ENCODE results near the gene RABL6. TPM values are rescaled to one million over a fixed set of nuclear protein-coding genes. Genes with fewer than 3 reads are reported as not detected.
"Not testable (repeated sequence)": the region's sequence is repeated elsewhere in the genome, so short reads cannot be mapped to it uniquely, and the experiment has no call there.

RABL6 gene
- total and polyA plus RNA-seq, 8 donors, result 49.5 to 80.8 (median 62.3) TPM

DNA sequence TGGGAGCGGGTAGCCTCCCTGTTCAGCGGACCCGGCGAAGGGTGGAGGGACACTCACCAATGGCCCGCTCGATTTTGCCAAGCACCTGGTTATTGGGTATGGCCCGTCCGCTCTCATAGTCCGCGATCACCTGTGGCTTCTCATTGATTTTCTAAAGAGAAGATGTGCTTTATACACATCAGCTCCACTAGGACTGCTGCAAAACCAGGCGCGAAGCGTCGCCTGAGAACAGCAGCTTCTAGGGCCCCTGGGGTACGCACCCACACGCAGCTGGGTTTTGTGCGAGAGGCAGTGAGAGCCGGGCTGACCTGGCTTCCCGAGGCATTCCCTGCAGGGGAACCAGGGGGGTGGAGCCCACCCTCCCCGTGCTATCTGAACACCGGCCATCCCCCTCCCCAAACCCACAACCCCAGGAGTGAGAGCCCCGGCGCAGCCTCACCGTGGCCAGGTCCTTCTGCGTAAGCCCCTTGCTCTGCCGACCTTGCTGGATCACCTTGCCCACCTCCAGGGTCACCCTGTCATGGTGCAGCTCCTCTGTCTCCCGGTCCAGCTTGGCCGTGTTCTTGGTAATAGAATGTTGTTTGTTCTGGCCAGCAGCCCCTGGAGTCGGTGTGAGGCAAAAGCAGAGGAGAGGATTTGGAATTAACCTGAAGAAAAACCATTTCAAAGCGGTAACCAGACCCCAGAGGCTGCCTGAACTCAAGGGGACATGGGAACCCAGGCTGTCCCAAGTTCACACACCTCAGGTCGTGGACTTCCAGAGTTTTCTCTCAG lies 55.3 kb downstream of the RABL6 start:
- H3K4me3 ChIP-seq, result no peak overlapping the region

GRCh38 chr9:136863623-136864273 lies 56.0 kb downstream of the RABL6 start:
- intact Hi-C loops (cut with DNase I), result no loop called here
- TF ChIP-seq, protein P1, sequence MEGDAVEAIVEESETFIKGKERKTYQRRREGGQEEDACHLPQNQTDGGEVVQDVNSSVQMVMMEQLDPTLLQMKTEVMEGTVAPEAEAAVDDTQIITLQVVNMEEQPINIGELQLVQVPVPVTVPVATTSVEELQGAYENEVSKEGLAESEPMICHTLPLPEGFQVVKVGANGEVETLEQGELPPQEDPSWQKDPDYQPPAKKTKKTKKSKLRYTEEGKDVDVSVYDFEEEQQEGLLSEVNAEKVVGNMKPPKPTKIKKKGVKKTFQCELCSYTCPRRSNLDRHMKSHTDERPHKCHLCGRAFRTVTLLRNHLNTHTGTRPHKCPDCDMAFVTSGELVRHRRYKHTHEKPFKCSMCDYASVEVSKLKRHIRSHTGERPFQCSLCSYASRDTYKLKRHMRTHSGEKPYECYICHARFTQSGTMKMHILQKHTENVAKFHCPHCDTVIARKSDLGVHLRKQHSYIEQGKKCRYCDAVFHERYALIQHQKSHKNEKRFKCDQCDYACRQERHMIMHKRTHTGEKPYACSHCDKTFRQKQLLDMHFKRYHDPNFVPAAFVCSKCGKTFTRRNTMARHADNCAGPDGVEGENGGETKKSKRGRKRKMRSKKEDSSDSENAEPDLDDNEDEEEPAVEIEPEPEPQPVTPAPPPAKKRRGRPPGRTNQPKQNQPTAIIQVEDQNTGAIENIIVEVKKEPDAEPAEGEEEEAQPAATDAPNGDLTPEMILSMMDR (IDR thresholded peaks at IDR 0.05), result no peak
- Histone ChIP-seq H3K36me3 (peaks cover 0 to 40% of the 10 kb centered on the region in 2 donors), H3K4me3 (no peak overlapping the region), H3K27me3 (no peaks in the 10 kb centered on the region), H3K27ac (no peak overlapping the region), H3K4me1 (peaks cover 9 to 29% of the 10 kb centered on the region in 2 donors), H3K9me3 (no peaks in the 10 kb centered on the region)
- DNase-seq, result peak in 2 of 4 donors; percentile 28 to 35
- no peak for ATAC-seq

More for the DNA sequence above, 55.3 kb downstream of the RABL6 start:
- intact Hi-C loops (cut with DNase I), result no loop called here
- H3K27me3 ChIP-seq, result no peaks in the 10 kb centered on the region
- TF ChIP-seq, protein P1 (IDR thresholded peaks at IDR 0.05), result no peak
- peaks cover 0 to 45% of the 10 kb centered on the region in 2 donors for H3K36me3 ChIP-seq
- no peak overlapping the region for H3K27ac ChIP-seq
- H3K4me1 ChIP-seq, result peaks cover 9 to 33% of the 10 kb centered on the region in 2 donors
- DNase-seq (peak in 2 of 4 donors; percentile 17 to 64), ATAC-seq (no peak)
- no peaks in the 10 kb centered on the region for H3K9me3 ChIP-seq

DNA sequence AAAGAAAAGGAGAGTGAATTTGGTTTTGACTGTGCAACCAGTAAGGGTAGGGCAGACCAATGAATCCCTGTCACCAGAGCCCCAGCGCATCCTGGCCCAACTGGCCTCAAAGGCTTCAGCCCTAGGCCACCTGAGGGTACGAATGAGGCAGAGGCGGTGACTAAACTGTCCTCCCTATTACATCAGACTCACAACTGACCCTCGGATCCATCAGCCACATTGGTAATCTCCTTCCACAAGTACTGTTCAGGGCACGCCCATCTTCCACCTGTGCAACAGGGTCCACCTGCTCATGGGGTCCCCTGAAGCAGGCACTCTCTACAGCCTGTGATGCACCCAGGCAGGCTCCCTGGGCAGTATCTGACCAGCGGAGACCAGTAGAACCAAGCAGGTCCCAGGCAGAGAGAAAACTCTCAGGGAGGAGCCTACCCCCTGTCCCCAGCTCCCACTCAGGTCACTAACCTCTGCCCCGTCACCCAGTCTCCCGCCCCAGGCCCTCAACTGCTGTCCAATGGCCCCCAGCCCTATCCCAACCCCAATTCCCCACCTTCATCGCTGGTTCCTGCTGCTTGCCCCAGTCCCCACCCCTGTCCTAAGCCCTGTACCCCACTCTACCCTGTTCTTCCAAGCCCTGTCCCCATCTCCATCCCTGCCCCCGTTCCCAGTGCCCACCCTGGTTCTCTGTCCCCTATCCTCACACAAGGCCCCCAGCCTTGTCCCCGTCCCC lies 57.5 kb downstream of the RABL6 start:
- intact Hi-C loops (cut with DNase I), result no loop called here
- no peak for ATAC-seq

DNA sequence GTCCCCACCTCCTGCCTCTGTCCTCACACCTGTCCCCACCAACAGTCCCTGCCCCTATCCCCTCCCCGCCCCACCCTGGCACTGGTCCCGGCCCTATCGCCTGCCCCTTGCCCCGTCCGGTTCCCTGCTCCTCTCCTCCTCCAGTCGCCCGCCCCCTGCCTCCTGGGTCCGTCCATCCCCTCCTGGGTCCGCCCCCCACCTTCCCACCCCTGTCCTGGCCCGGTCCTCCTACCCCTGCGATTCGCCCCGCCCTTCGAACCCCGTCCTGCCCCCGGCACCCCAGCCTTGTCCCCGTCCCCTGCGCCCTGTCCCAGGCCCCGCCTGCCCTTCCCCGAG lies 58.0 kb downstream of the RABL6 start:
- peak in 1 of 4 donors; percentile 47 for DNase-seq
- Histone ChIP-seq H3K27me3 (no peaks in the 10 kb centered on the region), H3K9me3 (no peaks in the 10 kb centered on the region), H3K4me3 (peak overlapping the region; percentile 67), H3K4me1 (peaks cover 9 to 22% of the 10 kb centered on the region in 2 donors), H3K36me3 (peaks cover 0 to 31% of the 10 kb centered on the region in 2 donors), H3K27ac (peak overlapping the region; percentile 26 to 83)
- peak; percentile 14 for ATAC-seq
- intact Hi-C loops (cut with DNase I), result no loop called here
- TF ChIP-seq, protein P1 (IDR thresholded peaks at IDR 0.05), result no peak

More for the DNA sequence above, 57.5 kb downstream of the RABL6 start:
- TF ChIP-seq, protein P1 (IDR thresholded peaks at IDR 0.05), result no peak
- Histone ChIP-seq H3K27ac (no peak overlapping the region), H3K9me3 (no peaks in the 10 kb centered on the region), H3K36me3 (peaks cover 0 to 35% of the 10 kb centered on the region in 2 donors), H3K4me1 (peaks cover 9 to 22% of the 10 kb centered on the region in 2 donors), H3K4me3 (peak overlapping the region; percentile 67), H3K27me3 (no peaks in the 10 kb centered on the region)
- peak in 1 of 4 donors; percentile 27 for DNase-seq

- DNase-seq, result peak in 2 of 4 donors; percentile 28 to 48
- Histone ChIP-seq H3K4me3 (peak overlapping the region; percentile 40 to 67), H3K27ac (peak overlapping the region; percentile 13 to 83), H3K4me1 (peaks cover 9 to 22% of the 10 kb centered on the region in 2 donors), H3K36me3 (peaks cover 0 to 19% of the 10 kb centered on the region in 2 donors)
- H3K27me3 ChIP-seq; H3K9me3 ChIP-seq; ATAC-seq; intact Hi-C loops (cut with DNase I): not testable (repeated sequence)
Measured at GRCh38 chr9:136866898-136867421, 59.2 kb downstream of the RABL6 start.
